GM12878 (cell line): ENCODE results near the gene ANKMY1. TPM values are rescaled to one million over a fixed set of nuclear protein-coding genes. Genes with fewer than 3 reads are reported as not detected.

ENCODE experiments used
- ATAC-seq: fragments of 200-7000 bp; cut with Tn5 transposase; 3 replicates; pipeline ENCODE4 v1.9.1; 2020; ENCODE audit warnings: mild to moderate bottlenecking, moderate library complexity
- BruUV-seq: library from RNA; stranded (reverse); fragments of 400-500 nt; replicated peaks from 2 replicates; lab custom pipeline; 2021; lab: Mats Ljungman, UMichigan
- CTCF ChIA-PET: fragments of 300-600 bp; sonication (Branson Sonifier 250); formaldehyde crosslinking; extraction: SDS; loops from one replicate; lab custom pipeline; 2021; ENCODE audit warnings: inconsistent platforms; lab: Yijun Ruan, JAX
- POLR2A ChIA-PET: fragments of 350-600 bp; formaldehyde crosslinking; extraction: SDS; loops from one replicate; lab custom pipeline; 2021; ENCODE audit warnings: inconsistent platforms; lab: Charles Lee
- RAD21 ChIA-PET: fragments of 300-600 bp; sonication (Branson Sonifier 250); formaldehyde crosslinking; loops from one replicate; lab custom pipeline; 2023; ENCODE audit warnings: antibody characterized with exemption; ENCODE audit not compliant: unreplicated experiment; lab: Charles Lee
- SMC1A ChIA-PET: fragments of 300-600 bp; sonication (Branson Sonifier 250); formaldehyde crosslinking; loops from one replicate; lab custom pipeline; 2023; ENCODE audit not compliant: unreplicated experiment, uncharacterized antibody; lab: Charles Lee
- DNase-seq: peaks from one replicate; pipeline ENCODE4 v3.0.0-alpha.2; 2011; ENCODE audit warnings: low read depth, low spot score
- FAIRE-seq: peaks from 3 replicates; lab custom pipeline; 2011; peaks lifted over from hg19 to GRCh38; lab: Jason Lieb, UNC
- H2AFZ ChIP-seq: 2 replicates; pipeline ENCODE4 v1.6.0; 2011; ENCODE audit warnings: low read depth, low read length, control low read depth; ENCODE audit not compliant: control insufficient read depth
- H3K27ac ChIP-seq: 2 replicates; pipeline ENCODE4 v1.5.1; 2011; ENCODE audit warnings: control low read depth; ENCODE audit not compliant: control insufficient read depth, insufficient read depth
- H3K27me3 ChIP-seq, 2 experiments: replicated peaks in 1 of 2; 2 replicates each; pipeline versions ENCODE4 v1.6.0 to v1.6.1; 2011; ENCODE audit warnings: low read length in 1 of 2; ENCODE audit not compliant: control insufficient read depth in 2 of 2, insufficient read depth in 2 of 2
- H3K36me3 ChIP-seq, 2 experiments: 2 replicates each; pipeline ENCODE4 v1.5.1; 2011; ENCODE audit warnings: low read length in 1 of 2; ENCODE audit not compliant: control insufficient read depth in 2 of 2, insufficient read depth in 2 of 2
- H3K4me1 ChIP-seq: 2 replicates; pipeline ENCODE4 v1.6.1; 2011; ENCODE audit warnings: mild to moderate bottlenecking, low read length, moderate library complexity, mixed read lengths; ENCODE audit not compliant: control insufficient read depth, insufficient read depth
- H3K4me2 ChIP-seq: 2 replicates; pipeline ENCODE4 v1.6.0; 2011; ENCODE audit warnings: control low read depth; ENCODE audit not compliant: control insufficient read depth, insufficient read depth
- H3K4me3 ChIP-seq: fragments of 200-600 bp; sonication (generic); 2 replicates; pipeline ENCODE4 v1.5.1; 2016
- H3K79me2 ChIP-seq: 2 replicates; pipeline ENCODE4 v1.6.0; 2011; ENCODE audit warnings: low read length; ENCODE audit not compliant: control insufficient read depth, insufficient read depth
- H3K9ac ChIP-seq: 2 replicates; pipeline ENCODE4 v1.8.0; 2011; ENCODE audit warnings: low read length, control low read depth, mixed read lengths; ENCODE audit not compliant: control insufficient read depth, insufficient read depth
- H3K9me3 ChIP-seq: replicated peaks from 3 replicates; pipeline ENCODE4 v1.5.1; 2011; ENCODE audit warnings: mild to moderate bottlenecking, low read length; ENCODE audit not compliant: control insufficient read depth, insufficient read depth
- H4K20me1 ChIP-seq: 2 replicates; pipeline ENCODE4 v1.6.0; 2011; ENCODE audit not compliant: control insufficient read depth, insufficient read depth
- BACH1 ChIP-seq: fragments of 450-650 bp; IDR thresholded peaks from 2 replicates; pipeline ENCODE4 v1.6.1; 2017; ENCODE audit warnings: mild to moderate bottlenecking, borderline replicate concordance
- CBX5 ChIP-seq: sonication (generic); IDR thresholded peaks from 2 replicates; pipeline ENCODE4 v1.6.1; 2016; ENCODE audit warnings: low read depth, moderate library complexity, mild to moderate bottlenecking, inconsistent platforms
- FOXM1 ChIP-seq: IDR thresholded peaks from 2 replicates; pipeline ENCODE4 v1.6.1; 2012; ENCODE audit warnings: low read depth, mild to moderate bottlenecking, inconsistent platforms, low read length, moderate library complexity
- KAT2A ChIP-seq: conservative IDR thresholded peaks from 2 replicates; pipeline ENCODE4 v1.6.1; 2011; ENCODE audit warnings: low read depth, low read length; ENCODE audit not compliant: control insufficient read depth
- MAX ChIP-seq: IDR thresholded peaks from 2 replicates; pipeline ENCODE4 v1.6.1; 2012; ENCODE audit warnings: low read depth, low read length, improper control_type of control experiment
- NFYB ChIP-seq: IDR thresholded peaks from 2 replicates; pipeline ENCODE4 v1.6.1; 2011; ENCODE audit warnings: low read depth, mild to moderate bottlenecking, low read length, improper control_type of control experiment, moderate library complexity; ENCODE audit not compliant: insufficient read depth
- RBBP5 ChIP-seq: fragments of 200-600 bp; sonication (generic); conservative IDR thresholded peaks from 2 replicates; pipeline ENCODE4 v1.6.1; 2016
- SMC3 ChIP-seq: IDR thresholded peaks from 2 replicates; pipeline ENCODE4 v1.6.1; 2011; ENCODE audit warnings: low read length, improper control_type of control experiment, borderline replicate concordance
- STAT3 ChIP-seq: IDR thresholded peaks from 2 replicates; pipeline ENCODE4 v1.6.1; 2011; ENCODE audit warnings: low read depth, low read length, improper control_type of control experiment
- SUZ12 ChIP-seq: fragments of 200-600 bp; sonication (generic); IDR thresholded peaks from one replicate; pipeline ENCODE4 v1.6.1; 2018; ENCODE audit warnings: antibody characterized with exemption, mild to moderate bottlenecking; ENCODE audit not compliant: unreplicated experiment
- TAF1 ChIP-seq: IDR thresholded peaks from 2 replicates; pipeline ENCODE4 v1.6.1; 2011; ENCODE audit warnings: mild to moderate bottlenecking, low read depth, low read length, borderline replicate concordance
- YBX1 ChIP-seq: fragments of 450-650 bp; IDR thresholded peaks from 2 replicates; pipeline ENCODE4 v1.6.1; 2016; ENCODE audit warnings: antibody characterized with exemption
- ZNF384 ChIP-seq: IDR thresholded peaks from 2 replicates; pipeline ENCODE4 v1.6.1; 2012; ENCODE audit warnings: low read depth, mild to moderate bottlenecking, low read length, improper control_type of control experiment, borderline replicate concordance
- WGBS: methylation state at CpG from one replicate; pipeline ENCODE4 v1.1.6; 2016; ENCODE audit warnings: low lambda C conversion rate; ENCODE audit not compliant: insufficient replicate concordance, insufficient coverage; ENCODE audit errors: missing lambda C conversion rate; 5-methylcytosine and 5-hydroxymethylcytosine counted together
- in situ Hi-C: fragments of 300-500 bp; cut with MboI; formaldehyde crosslinking; loops from 9 replicates; pipeline ENCODE4 v1.14.3; 2018; ENCODE audit warnings: mixed read lengths
- intact Hi-C: fragments of 100-400 bp; cut with micrococcal nuclease; formaldehyde crosslinking; loops from one replicate; pipeline ENCODE4 v1.14.2; 2022; ENCODE audit not compliant: unreplicated experiment
- polyA plus RNA-seq, 11 experiments: library from polyadenylated mRNA; depleted of rRNA in 4 of 11; unstranded in 6 of 11; stranded (reverse) in 5 of 11; fragments of >200 nt; fragmentation: Nextera tagmentation in 4 of 11; fragmentation: Illumina TruSeq in 1 of 11; extraction: Ambion mirVana in 4 of 11; extraction: Trizol in 1 of 11; gene quantifications; 1 replicate in 1 of 11; 2 replicates in 10 of 11; pipeline versions ENCODE4 v1.2.1 to v1.2.3, GENCODE V29; 2011 to 2016; ENCODE audit warnings: inconsistent platforms in 2 of 11, missing spikeins in 2 of 11, low read depth in 1 of 11
- total RNA-seq, 4 experiments: library from RNA; depleted of rRNA in 3 of 4; stranded (reverse); fragments of >200 nt in 3 of 4; fragmentation: Illumina TruSeq in 1 of 4; extraction: Trizol in 1 of 4; gene quantifications; 2 replicates each; pipeline versions ENCODE4 v1.2.1 to v1.2.3, GENCODE V29; 2013 to 2021
- TF ChIP-seq, protein P1 (sequence below): fragments of 450-650 bp; formaldehyde crosslinking; IDR thresholded peaks from 2 replicates; pipeline ENCODE4 v1.5.0; 2022; ENCODE audit warnings: mild to moderate bottlenecking, missing genetic modification characterization
- TF ChIP-seq, protein P2 (sequence below): fragments of 450-650 bp; IDR thresholded peaks from 2 replicates; pipeline ENCODE4 v1.6.1; 2017; ENCODE audit warnings: mild to moderate bottlenecking, moderate library complexity

Gene ANKMY1
- total and polyA plus RNA-seq, 10 of the 15 experiments (the other 5 are each of a cell fraction or from before 2014, with no cell fraction given): 1.1 to 15.3 (median 11.1) TPM

DNA sequence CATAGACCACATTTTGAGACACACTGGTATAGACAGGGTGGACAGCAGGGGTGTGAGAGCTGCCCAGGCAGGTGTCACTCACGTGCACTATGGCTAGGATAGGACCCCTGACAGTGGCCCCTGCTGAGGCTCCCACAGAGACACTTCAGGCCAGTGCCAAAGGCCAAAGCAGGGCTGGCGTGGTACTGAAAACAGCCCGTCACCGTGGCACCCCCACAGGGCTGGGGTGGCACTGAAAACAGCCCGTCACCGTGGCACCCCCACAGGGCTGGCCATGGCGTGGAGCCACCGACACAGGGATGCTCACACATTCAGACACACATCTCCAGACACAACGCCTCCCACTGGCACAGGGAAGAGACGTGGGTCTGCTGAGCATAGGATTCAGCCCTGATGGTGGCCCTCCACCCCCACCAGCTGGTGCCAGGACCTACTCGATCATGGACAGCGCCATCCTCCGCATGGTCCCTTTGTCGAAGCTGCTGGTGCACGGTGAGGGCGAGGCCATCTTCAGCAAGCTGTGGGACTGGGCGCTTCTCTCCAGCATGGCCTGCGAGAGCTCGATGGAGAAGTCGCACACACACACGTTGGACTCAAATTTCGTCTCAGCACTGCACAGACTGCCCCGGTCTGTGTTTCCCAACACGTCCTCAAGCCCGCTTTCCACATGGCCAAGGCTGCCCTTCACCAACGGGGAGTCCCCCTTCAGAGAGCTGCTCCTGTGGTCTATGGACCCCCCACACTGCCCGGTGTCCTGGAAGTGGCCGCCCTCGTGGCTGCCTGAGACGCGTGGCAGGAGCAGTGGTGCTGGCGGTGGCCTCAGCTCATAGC lies 34.1 kb downstream of the ANKMY1 start:
- CTCF ChIA-PET: interaction anchor here (0.8 to 0.9 kb wide), 2 partner anchors 8 to 9 kb away, joined by 4 to 6 read pairs; no protein-coding TSS in a partner anchor
- TF ChIP-seq CBX5 (no peak), BACH1 (no peak), ZNF384 (no peak), MAX (no peak), RBBP5 (no peak), SMC3 (no peak), TAF1 (no peak), FOXM1 (no peak), NFYB (no peak), STAT3 (no peak), KAT2A (no peak), SUZ12 (no peak), YBX1 (no peak)
- TF ChIP-seq, protein P1, sequence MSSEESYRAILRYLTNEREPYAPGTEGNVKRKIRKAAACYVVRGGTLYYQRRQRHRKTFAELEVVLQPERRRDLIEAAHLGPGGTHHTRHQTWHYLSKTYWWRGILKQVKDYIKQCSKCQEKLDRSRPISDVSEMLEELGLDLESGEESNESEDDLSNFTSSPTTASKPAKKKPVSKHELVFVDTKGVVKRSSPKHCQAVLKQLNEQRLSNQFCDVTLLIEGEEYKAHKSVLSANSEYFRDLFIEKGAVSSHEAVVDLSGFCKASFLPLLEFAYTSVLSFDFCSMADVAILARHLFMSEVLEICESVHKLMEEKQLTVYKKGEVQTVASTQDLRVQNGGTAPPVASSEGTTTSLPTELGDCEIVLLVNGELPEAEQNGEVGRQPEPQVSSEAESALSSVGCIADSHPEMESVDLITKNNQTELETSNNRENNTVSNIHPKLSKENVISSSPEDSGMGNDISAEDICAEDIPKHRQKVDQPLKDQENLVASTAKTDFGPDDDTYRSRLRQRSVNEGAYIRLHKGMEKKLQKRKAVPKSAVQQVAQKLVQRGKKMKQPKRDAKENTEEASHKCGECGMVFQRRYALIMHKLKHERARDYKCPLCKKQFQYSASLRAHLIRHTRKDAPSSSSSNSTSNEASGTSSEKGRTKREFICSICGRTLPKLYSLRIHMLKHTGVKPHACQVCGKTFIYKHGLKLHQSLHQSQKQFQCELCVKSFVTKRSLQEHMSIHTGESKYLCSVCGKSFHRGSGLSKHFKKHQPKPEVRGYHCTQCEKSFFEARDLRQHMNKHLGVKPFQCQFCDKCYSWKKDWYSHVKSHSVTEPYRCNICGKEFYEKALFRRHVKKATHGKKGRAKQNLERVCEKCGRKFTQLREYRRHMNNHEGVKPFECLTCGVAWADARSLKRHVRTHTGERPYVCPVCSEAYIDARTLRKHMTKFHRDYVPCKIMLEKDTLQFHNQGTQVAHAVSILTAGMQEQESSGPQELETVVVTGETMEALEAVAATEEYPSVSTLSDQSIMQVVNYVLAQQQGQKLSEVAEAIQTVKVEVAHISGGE (CRISPR knock-in tag): no peak
- TF ChIP-seq, protein P2, sequence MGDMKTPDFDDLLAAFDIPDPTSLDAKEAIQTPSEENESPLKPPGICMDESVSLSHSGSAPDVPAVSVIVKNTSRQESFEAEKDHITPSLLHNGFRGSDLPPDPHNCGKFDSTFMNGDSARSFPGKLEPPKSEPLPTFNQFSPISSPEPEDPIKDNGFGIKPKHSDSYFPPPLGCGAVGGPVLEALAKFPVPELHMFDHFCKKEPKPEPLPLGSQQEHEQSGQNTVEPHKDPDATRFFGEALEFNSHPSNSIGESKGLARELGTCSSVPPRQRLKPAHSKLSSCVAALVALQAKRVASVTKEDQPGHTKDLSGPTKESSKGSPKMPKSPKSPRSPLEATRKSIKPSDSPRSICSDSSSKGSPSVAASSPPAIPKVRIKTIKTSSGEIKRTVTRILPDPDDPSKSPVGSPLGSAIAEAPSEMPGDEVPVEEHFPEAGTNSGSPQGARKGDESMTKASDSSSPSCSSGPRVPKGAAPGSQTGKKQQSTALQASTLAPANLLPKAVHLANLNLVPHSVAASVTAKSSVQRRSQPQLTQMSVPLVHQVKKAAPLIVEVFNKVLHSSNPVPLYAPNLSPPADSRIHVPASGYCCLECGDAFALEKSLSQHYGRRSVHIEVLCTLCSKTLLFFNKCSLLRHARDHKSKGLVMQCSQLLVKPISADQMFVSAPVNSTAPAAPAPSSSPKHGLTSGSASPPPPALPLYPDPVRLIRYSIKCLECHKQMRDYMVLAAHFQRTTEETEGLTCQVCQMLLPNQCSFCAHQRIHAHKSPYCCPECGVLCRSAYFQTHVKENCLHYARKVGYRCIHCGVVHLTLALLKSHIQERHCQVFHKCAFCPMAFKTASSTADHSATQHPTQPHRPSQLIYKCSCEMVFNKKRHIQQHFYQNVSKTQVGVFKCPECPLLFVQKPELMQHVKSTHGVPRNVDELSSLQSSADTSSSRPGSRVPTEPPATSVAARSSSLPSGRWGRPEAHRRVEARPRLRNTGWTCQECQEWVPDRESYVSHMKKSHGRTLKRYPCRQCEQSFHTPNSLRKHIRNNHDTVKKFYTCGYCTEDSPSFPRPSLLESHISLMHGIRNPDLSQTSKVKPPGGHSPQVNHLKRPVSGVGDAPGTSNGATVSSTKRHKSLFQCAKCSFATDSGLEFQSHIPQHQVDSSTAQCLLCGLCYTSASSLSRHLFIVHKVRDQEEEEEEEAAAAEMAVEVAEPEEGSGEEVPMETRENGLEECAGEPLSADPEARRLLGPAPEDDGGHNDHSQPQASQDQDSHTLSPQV: no peak

More for the DNA sequence above, 34.1 kb downstream of the ANKMY1 start:
- no peaks in the 10 kb centered on the region for H3K27me3 ChIP-seq
- intact Hi-C loops: no loop called here
- H3K27ac ChIP-seq: no peak overlapping the region
- RAD21 ChIA-PET: no interaction called here
- FAIRE-seq (no peak), ATAC-seq (no peak), DNase-seq (no peak)
- H3K36me3 ChIP-seq: peaks cover 0 to 3% of the 10 kb centered on the region in 2 experiments; a peak in 1 of 4 replicates
- H3K79me2 ChIP-seq: no peaks in the 10 kb centered on the region
- no TSS peak for BruUV-seq
- SMC1A ChIA-PET: interaction anchor here (1.1 kb wide), 2 partner anchors 9 to 33 kb away, joined by 3 read pairs; no protein-coding TSS in a partner anchor
- POLR2A ChIA-PET: no interaction called here
- in situ Hi-C loops: loop anchor here (25.0 kb wide), 1 partner anchor 314 kb away; no protein-coding TSS in a partner anchor
- H3K4me3 ChIP-seq: no peak overlapping the region
- H3K9me3 ChIP-seq: peaks cover 19% of the 10 kb centered on the region; the same call in 2 of the 3 replicates
- no peak overlapping the region for H2AFZ ChIP-seq
- H3K4me2 ChIP-seq: no peak overlapping the region
- 98% methylated on average over 32 of the region's 32 CpGs for WGBS
- H4K20me1 ChIP-seq: no peaks in the 10 kb centered on the region
- H3K4me1 ChIP-seq: no peaks in the 10 kb centered on the region
- H3K9ac ChIP-seq: no peak overlapping the region
